Upper lobe of left lung (tissue), 4 donors: ENCODE measurements around the gene ZSCAN26.

Experiments
- EP300 ChIP-seq, 4 donors: sonication (generic); formaldehyde crosslinking; IDR thresholded peaks; one replicate each; pipeline ENCODE4 v1.5.1; 2017; ENCODE audit warnings: antibody characterized with exemption in 4 of 4, control low read depth in 2 of 4
- POLR2A ChIP-seq, 4 donors: fragments of 450-650 bp; IDR thresholded peaks; one replicate each; pipeline ENCODE4 v1.5.1; 2016 to 2017; ENCODE audit warnings: antibody characterized with exemption in 4 of 4, mild to moderate bottlenecking in 2 of 4
- POLR2AphosphoS5 ChIP-seq, 2 donors: sonication (generic); formaldehyde crosslinking; IDR thresholded peaks; one replicate each; pipeline ENCODE4 v1.5.1; 2017; ENCODE audit warnings: antibody characterized with exemption in 2 of 2
- TF ChIP-seq, protein P1 (sequence below), 6 experiments: fragments of 450-650 bp in 4 of 6; fragments of 200-600 bp in 2 of 6; sonication (generic) in 2 of 6; IDR thresholded peaks; one replicate each; pipeline ENCODE4 v1.5.1; 2016 to 2019; ENCODE audit warnings: antibody characterized with exemption in 6 of 6

DNA sequence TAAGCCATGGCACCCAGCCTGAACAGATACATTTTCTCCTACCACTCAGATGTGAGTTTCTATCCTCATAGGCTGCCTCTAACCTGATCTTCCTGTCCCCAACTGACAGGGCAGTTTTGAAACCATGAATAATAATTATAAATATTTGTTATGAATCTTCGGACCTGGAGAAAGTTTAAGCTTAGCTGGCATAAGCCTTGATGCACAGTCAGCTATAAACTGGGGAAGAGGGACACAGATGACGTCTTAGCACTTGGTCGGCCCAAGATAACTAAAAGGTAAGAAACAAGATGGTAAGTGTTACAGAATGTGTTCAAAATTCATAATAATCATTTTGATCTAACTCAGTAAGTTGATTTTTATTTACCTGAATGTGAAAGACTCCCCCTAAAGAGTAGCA is 23.0 kb upstream of the ZSCAN26 start:
- TF ChIP-seq, protein P1, sequence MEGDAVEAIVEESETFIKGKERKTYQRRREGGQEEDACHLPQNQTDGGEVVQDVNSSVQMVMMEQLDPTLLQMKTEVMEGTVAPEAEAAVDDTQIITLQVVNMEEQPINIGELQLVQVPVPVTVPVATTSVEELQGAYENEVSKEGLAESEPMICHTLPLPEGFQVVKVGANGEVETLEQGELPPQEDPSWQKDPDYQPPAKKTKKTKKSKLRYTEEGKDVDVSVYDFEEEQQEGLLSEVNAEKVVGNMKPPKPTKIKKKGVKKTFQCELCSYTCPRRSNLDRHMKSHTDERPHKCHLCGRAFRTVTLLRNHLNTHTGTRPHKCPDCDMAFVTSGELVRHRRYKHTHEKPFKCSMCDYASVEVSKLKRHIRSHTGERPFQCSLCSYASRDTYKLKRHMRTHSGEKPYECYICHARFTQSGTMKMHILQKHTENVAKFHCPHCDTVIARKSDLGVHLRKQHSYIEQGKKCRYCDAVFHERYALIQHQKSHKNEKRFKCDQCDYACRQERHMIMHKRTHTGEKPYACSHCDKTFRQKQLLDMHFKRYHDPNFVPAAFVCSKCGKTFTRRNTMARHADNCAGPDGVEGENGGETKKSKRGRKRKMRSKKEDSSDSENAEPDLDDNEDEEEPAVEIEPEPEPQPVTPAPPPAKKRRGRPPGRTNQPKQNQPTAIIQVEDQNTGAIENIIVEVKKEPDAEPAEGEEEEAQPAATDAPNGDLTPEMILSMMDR (IDR thresholded peaks at IDR 0.05): no peak
- no peak for TF ChIP-seq POLR2A (IDR thresholded peaks at IDR 0.05)
- no peak for TF ChIP-seq EP300 (IDR thresholded peaks at IDR 0.05)
- no peak for TF ChIP-seq POLR2AphosphoS5 (IDR thresholded peaks at IDR 0.05)
